ENCODE results near the gene GRM8.

DNA sequence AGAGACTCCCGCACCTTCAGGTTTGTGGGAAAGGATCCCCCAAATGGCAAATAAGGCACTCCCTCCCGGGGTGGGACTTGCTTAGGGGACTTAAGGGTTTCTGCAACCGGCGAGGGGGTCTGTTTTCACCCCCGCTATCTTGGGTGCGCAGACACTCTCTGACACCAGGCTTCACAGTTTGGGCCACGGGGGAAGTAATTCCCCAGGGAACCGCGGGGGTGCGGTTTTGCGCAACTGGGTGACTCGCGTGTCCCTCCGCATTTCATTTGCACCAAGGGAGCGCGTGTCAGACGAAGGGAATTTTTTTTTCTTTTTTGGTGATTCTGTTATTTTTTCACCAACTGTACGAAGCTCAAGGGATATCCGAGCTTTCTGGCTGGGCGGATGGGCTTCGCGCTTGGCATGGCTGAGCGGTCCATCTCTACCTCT lies 1.7 kb downstream of the GRM8 start:
- TF ChIP-seq YY1 (IDR thresholded peaks at IDR 0.05; ENCODE audit: low read depth): no peak
- no peak for TF ChIP-seq NFIC (IDR thresholded peaks at IDR 0.05)
- no peak for TF ChIP-seq CREB1 (IDR thresholded peaks at IDR 0.05; ENCODE audit: low read depth)
- TF ChIP-seq EP300 (IDR thresholded peaks at IDR 0.05; ENCODE audit: borderline replicate concordance): no peak
- TF ChIP-seq, protein P1, sequence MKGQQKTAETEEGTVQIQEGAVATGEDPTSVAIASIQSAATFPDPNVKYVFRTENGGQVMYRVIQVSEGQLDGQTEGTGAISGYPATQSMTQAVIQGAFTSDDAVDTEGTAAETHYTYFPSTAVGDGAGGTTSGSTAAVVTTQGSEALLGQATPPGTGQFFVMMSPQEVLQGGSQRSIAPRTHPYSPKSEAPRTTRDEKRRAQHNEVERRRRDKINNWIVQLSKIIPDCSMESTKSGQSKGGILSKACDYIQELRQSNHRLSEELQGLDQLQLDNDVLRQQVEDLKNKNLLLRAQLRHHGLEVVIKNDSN (IDR thresholded peaks at IDR 0.05): no peak
- no peak for TF ChIP-seq ZBTB7A (IDR thresholded peaks at IDR 0.05; ENCODE audit: low read depth)

Data from Ishikawa (cell line).